ENCODE measurements around the gene OCIAD1. TPM values are rescaled to one million over a fixed set of nuclear protein-coding genes. Genes with fewer than 3 reads are reported as not detected.

Gene OCIAD1
- total RNA-seq, 1 experiment from 2014 or later, result 103 TPM

- POLR2A ChIA-PET, result no interaction called here
- Histone ChIP-seq H3K4me3 (ENCODE audit: low read depth in 2 of 2, low read length in 2 of 2) (no peak overlapping the region), H3K27ac (ENCODE audit: low read length) (no peak overlapping the region), H3K36me3 (ENCODE audit: control insufficient read depth, insufficient read depth, low read length) (no peaks in the 10 kb centered on the region), H3K4me1 (ENCODE audit: control insufficient read depth, insufficient read depth, low read length) (no peaks in the 10 kb centered on the region), H3K27me3 (ENCODE audit: control insufficient read depth, insufficient read depth, low read length) (no peaks in the 10 kb centered on the region), H3K9me3 (ENCODE audit: control insufficient read depth, insufficient read depth, low read depth, low read length) (no peaks in the 10 kb centered on the region)
- CTCF ChIA-PET, result no interaction called here
- DNase-seq (ENCODE audit: low read depth, low spot score) (no peak), ATAC-seq (no peak)
- BruUV-seq (replicated peaks), result no TSS peak
- in situ Hi-C loops (cut with HindIII; ENCODE audit: low pct_unique_long_range_greater_than_20kb, low sequenced_read_pairs) (no loop called here), intact Hi-C loops (cut with micrococcal nuclease; ENCODE audit: unreplicated experiment) (no loop called here)
- TF ChIP-seq SIN3A (IDR thresholded peaks at IDR 0.05; ENCODE audit: borderline replicate concordance, insufficient read depth, low read depth, low read length) (no peak), TCF7L2 (IDR thresholded peaks at IDR 0.05; ENCODE audit: low read depth, low read length) (no peak), POLR2AphosphoS5 (IDR thresholded peaks at IDR 0.05; ENCODE audit: low read depth, low read length) (no peak), CTCF (IDR thresholded peaks at IDR 0.05) (no peak), REST (IDR thresholded peaks at IDR 0.05; ENCODE audit: insufficient read depth in 1 of 2, low read depth in 2 of 2, low read length in 1 of 2) (no peak)
These were observed 38.4 kb upstream of the OCIAD1 start for GRCh38 chr4:48792348-48793006.

GRCh38 chr4:48795108-48795507, 35.8 kb upstream of the OCIAD1 start:
- H3K4me3 ChIP-seq (ENCODE audit: low read depth in 2 of 2, low read length in 2 of 2), result no peak overlapping the region
- in situ Hi-C loops (cut with HindIII; ENCODE audit: low pct_unique_long_range_greater_than_20kb, low sequenced_read_pairs) (no loop called here), intact Hi-C loops (cut with micrococcal nuclease; ENCODE audit: unreplicated experiment) (no loop called here)
- no peak for ATAC-seq
- ChIA-PET POLR2A (no interaction called here), CTCF (no interaction called here)
- H3K27ac ChIP-seq (ENCODE audit: low read length), result no peak overlapping the region
- no peak for DNase-seq (ENCODE audit: low read depth, low spot score)
- H3K9me3 ChIP-seq (ENCODE audit: control insufficient read depth, insufficient read depth, low read depth, low read length), result no peaks in the 10 kb centered on the region
- no peaks in the 10 kb centered on the region for H3K36me3 ChIP-seq (ENCODE audit: control insufficient read depth, insufficient read depth, low read length)
- H3K27me3 ChIP-seq (ENCODE audit: control insufficient read depth, insufficient read depth, low read length), result no peaks in the 10 kb centered on the region
- no peaks in the 10 kb centered on the region for H3K4me1 ChIP-seq (ENCODE audit: control insufficient read depth, insufficient read depth, low read length)
- no peak for TF ChIP-seq TCF7L2 (IDR thresholded peaks at IDR 0.05; ENCODE audit: low read depth, low read length)
- no peak for TF ChIP-seq CTCF (IDR thresholded peaks at IDR 0.05)
- TF ChIP-seq SIN3A (IDR thresholded peaks at IDR 0.05; ENCODE audit: borderline replicate concordance, insufficient read depth, low read depth, low read length), result no peak
- no peak for TF ChIP-seq REST (IDR thresholded peaks at IDR 0.05; ENCODE audit: insufficient read depth in 1 of 2, low read depth in 2 of 2, low read length in 1 of 2)
- TF ChIP-seq POLR2AphosphoS5 (IDR thresholded peaks at IDR 0.05; ENCODE audit: low read depth, low read length), result no peak
- no TSS peak for BruUV-seq (replicated peaks)
